ENCODE data around the gene SPRR1A. TPM values are rescaled to one million over a fixed set of nuclear protein-coding genes. Genes with fewer than 3 reads are reported as not detected.

SPRR1A gene
- total and polyA plus RNA-seq, 2 of the 13 experiments (the other 11 are each of a cell fraction or from before 2014, with no cell fraction given): not detected

DNA sequence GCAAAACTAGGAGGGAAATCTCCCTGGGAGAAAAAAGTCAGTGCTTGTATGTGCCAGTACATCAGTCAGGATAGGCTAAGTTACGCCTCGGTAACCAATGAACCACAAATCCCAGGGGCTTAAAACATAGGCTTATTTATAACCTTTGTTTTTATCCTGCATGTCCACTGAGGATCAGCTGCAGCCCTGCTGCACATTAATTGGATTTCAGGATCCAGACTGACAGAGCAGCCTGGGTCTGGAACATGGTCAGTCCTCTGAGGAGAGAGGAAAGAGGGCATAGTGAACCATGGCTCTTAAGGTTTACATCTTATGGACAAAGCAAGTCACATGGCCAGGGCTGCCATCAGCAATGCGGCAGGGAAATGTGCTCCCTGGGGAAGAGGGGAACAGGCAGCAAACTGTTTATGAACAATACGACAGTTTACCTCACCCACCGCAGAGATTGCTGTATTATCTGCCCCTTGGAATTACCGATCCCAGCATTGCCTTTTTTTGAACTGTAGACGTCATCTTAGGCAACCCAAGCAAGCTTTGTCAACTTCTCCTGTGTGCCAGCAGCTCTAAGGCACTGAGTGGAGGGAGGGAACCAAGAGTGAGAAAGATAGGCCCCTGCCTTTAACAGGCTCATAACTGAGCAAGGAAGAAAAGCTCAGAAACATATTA lies 22.5 kb upstream of the SPRR1A start:
- FAIRE-seq: no peak
- H3K79me2 ChIP-seq (ENCODE audit: insufficient read depth, low read length): no peaks in the 10 kb centered on the region
- no peaks in the 10 kb centered on the region for H4K20me1 ChIP-seq (ENCODE audit: insufficient read depth, low read length)
- ChIA-PET CTCF (ENCODE audit: low intra/inter-chr PET ratio, low total read pairs) (no interaction called here), POLR2A (no interaction called here)
- H3K4me1 ChIP-seq (ENCODE audit: insufficient read depth, low read length): no peaks in the 10 kb centered on the region
- ATAC-seq: no peak
- H2AFZ ChIP-seq (ENCODE audit: low read length): no peak overlapping the region
- no peak overlapping the region for H3K27ac ChIP-seq (ENCODE audit: extremely low read length, insufficient read depth, low read length)
- H3K36me3 ChIP-seq (replicated peaks in 1 of 2; ENCODE audit: control insufficient read depth in 1 of 2, insufficient read depth in 2 of 2, low read length in 2 of 2): no peaks in the 10 kb centered on the region
- no peak for DNase-seq (ENCODE audit: low spot score)
- H3K9ac ChIP-seq (ENCODE audit: insufficient read depth, low read depth, low read length): no peak overlapping the region
- WGBS (ENCODE audit: low lambda C conversion rate): 37% methylated on average over 7 of the region's 7 CpGs
- no TSS peak for BruUV-seq (replicated peaks)
- TF ChIP-seq NCOA1 (CRISPR knock-in tag; IDR thresholded peaks at IDR 0.05) (no peak), ATF7 (IDR thresholded peaks at IDR 0.05) (no peak), ATF7 (CRISPR knock-in tag; IDR thresholded peaks at IDR 0.05) (no peak), ZNF136 (CRISPR knock-in tag; IDR thresholded peaks at IDR 0.05; ENCODE audit: low read depth) (no peak), ZNF83 (CRISPR knock-in tag; IDR thresholded peaks at IDR 0.05; ENCODE audit: borderline replicate concordance) (no peak), PHF21A (CRISPR knock-in tag; IDR thresholded peaks at IDR 0.05) (no peak), ZNF788 (CRISPR knock-in tag; IDR thresholded peaks at IDR 0.05; ENCODE audit: borderline replicate concordance) (no peak), HIVEP1 (CRISPR knock-in tag; IDR thresholded peaks at IDR 0.05) (no peak), ONECUT2 (CRISPR knock-in tag; IDR thresholded peaks at IDR 0.05) (no peak), KLF13 (CRISPR knock-in tag; IDR thresholded peaks at IDR 0.05) (no peak), FOXA1 (IDR thresholded peaks at IDR 0.05) (no peak), FOXA1 (CRISPR knock-in tag; IDR thresholded peaks at IDR 0.05) (no peak)
- TF ChIP-seq, protein P1, sequence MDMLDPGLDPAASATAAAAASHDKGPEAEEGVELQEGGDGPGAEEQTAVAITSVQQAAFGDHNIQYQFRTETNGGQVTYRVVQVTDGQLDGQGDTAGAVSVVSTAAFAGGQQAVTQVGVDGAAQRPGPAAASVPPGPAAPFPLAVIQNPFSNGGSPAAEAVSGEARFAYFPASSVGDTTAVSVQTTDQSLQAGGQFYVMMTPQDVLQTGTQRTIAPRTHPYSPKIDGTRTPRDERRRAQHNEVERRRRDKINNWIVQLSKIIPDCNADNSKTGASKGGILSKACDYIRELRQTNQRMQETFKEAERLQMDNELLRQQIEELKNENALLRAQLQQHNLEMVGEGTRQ (IDR thresholded peaks at IDR 0.05; ENCODE audit: low read depth, low read length): no peak
- TF ChIP-seq, protein P1 (CRISPR knock-in tag; IDR thresholded peaks at IDR 0.05; ENCODE audit: borderline replicate concordance): no peak
- TF ChIP-seq, protein P2, sequence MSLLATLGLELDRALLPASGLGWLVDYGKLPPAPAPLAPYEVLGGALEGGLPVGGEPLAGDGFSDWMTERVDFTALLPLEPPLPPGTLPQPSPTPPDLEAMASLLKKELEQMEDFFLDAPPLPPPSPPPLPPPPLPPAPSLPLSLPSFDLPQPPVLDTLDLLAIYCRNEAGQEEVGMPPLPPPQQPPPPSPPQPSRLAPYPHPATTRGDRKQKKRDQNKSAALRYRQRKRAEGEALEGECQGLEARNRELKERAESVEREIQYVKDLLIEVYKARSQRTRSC (CRISPR knock-in tag; IDR thresholded peaks at IDR 0.05; ENCODE audit: low read depth): no peak
- peaks cover 0 to 14% of the 10 kb centered on the region in 2 experiments; a peak in 1 of 5 replicates for H3K27me3 ChIP-seq (ENCODE audit: control insufficient read depth in 1 of 2, insufficient read depth in 2 of 2, low read length in 2 of 2)
- no peak overlapping the region for H3K4me3 ChIP-seq (replicated peaks in 1 of 3; ENCODE audit: insufficient read depth in 1 of 3, low read depth in 2 of 3, low read length in 3 of 3)
- in situ Hi-C loops (cut with HindIII; ENCODE audit: extremely low pct_ligation_motif_present, low pct_unique_long_range_greater_than_20kb) (no loop called here), intact Hi-C loops (cut with micrococcal nuclease; ENCODE audit: unreplicated experiment) (no loop called here)
- no peak overlapping the region for H3K4me2 ChIP-seq (ENCODE audit: low read depth, low read length)
- no peaks in the 10 kb centered on the region for H3K9me3 ChIP-seq (ENCODE audit: low read length)

Data from HepG2 (cell line).